SK-N-SH (cell line): Measurements from ENCODE around the gene CCDC122. TPM values are rescaled to one million over a fixed set of nuclear protein-coding genes. Genes with fewer than 3 reads are reported as not detected.

Experiments
- CTCF ChIA-PET: fragments of 300-600, 350-600 bp; formaldehyde crosslinking; extraction: SDS; loops from one replicate; lab custom pipeline; 2021; lab: Yijun Ruan, JAX
- POLR2A ChIA-PET: fragments of 350-600 bp; sonication (Branson Sonifier 250); formaldehyde crosslinking; extraction: SDS; loops from one replicate; lab custom pipeline; 2020; ENCODE audit warnings: antibody characterized with exemption, inconsistent platforms; lab: Yijun Ruan, JAX
- DNase-seq: peaks from one replicate; pipeline ENCODE4 v3.0.0; 2012
- H2AFZ ChIP-seq: fragments of 200-600 bp; sonication (generic); 2 replicates; pipeline ENCODE4 v1.8.1; 2016; ENCODE audit warnings: antibody characterized with exemption, mild to moderate bottlenecking, low read depth
- H3F3A ChIP-seq: fragments of 200-600 bp; sonication (generic); replicated peaks from 2 replicates; pipeline ENCODE3; 2016; ENCODE audit warnings: antibody characterized with exemption, mild to moderate bottlenecking; ENCODE audit not compliant: insufficient read depth
- H3K27ac ChIP-seq, 2 experiments: fragments of 200-500 bp in 1 of 2; fragments of 200-600 bp in 1 of 2; sonication (Bioruptor generic) in 1 of 2; sonication (generic), shearing (Covaris generic) in 1 of 2; 2 replicates each; pipeline versions ENCODE4 v1.5.1 to v1.6.1; 2014 to 2016; ENCODE audit warnings: low read depth in 2 of 2, inconsistent platforms in 1 of 2, low read length in 1 of 2, mild to moderate bottlenecking in 1 of 2, mixed read lengths in 1 of 2
- H3K27me3 ChIP-seq: fragments of 200-600 bp; sonication (generic), shearing (Covaris generic); 2 replicates; pipeline ENCODE4 v1.6.1; 2016; ENCODE audit warnings: mixed run types; ENCODE audit not compliant: insufficient read depth
- H3K36me3 ChIP-seq, 2 experiments: fragments of 200-500 bp in 1 of 2; fragments of 200-600 bp in 1 of 2; sonication (Bioruptor generic) in 1 of 2; sonication (generic) in 1 of 2; replicated peaks in 1 of 2; 2 replicates each; pipeline versions ENCODE3 to v1.5.1; 2014 to 2016; ENCODE audit warnings: low read length in 1 of 2, mild to moderate bottlenecking in 1 of 2; ENCODE audit not compliant: insufficient read depth in 2 of 2, control insufficient read depth in 1 of 2
- H3K4me1 ChIP-seq, 2 experiments: fragments of 200-500 bp in 1 of 2; fragments of 200-600 bp in 1 of 2; sonication (Bioruptor generic) in 1 of 2; sonication (generic), shearing (Covaris generic) in 1 of 2; 2 replicates each; pipeline versions ENCODE4 v1.5.1 to v1.6.1; 2014 to 2016; ENCODE audit warnings: low read depth in 1 of 2, low read length in 1 of 2, mixed run types in 1 of 2; ENCODE audit not compliant: insufficient read depth in 2 of 2, control insufficient read depth in 1 of 2
- H3K4me2 ChIP-seq: fragments of 200-600 bp; sonication (generic), shearing (Covaris generic); 2 replicates; pipeline ENCODE4 v1.6.1; 2017; ENCODE audit warnings: mixed run types
- H3K4me3 ChIP-seq, 2 experiments: fragments of 200-500 bp in 1 of 2; fragments of 200-600 bp in 1 of 2; sonication (Bioruptor generic) in 1 of 2; sonication (generic), shearing (Covaris generic) in 1 of 2; 2 replicates each; pipeline versions ENCODE4 v1.5.1 to v1.8.1; 2014 to 2016; ENCODE audit warnings: low read depth in 2 of 2, inconsistent platforms in 1 of 2, low read length in 1 of 2, mild to moderate bottlenecking in 1 of 2, mixed read lengths in 1 of 2, moderate library complexity in 1 of 2
- H3K79me2 ChIP-seq: fragments of 200-600 bp; sonication (generic); 2 replicates; pipeline ENCODE4 v1.8.1; 2017; ENCODE audit warnings: mild to moderate bottlenecking; ENCODE audit not compliant: insufficient read depth
- H3K9ac ChIP-seq: fragments of 200-600 bp; sonication (generic); 2 replicates; pipeline ENCODE4 v1.6.1; 2017; ENCODE audit warnings: mixed run types
- H3K9me2 ChIP-seq: fragments of 200-600 bp; sonication (generic); 2 replicates; pipeline ENCODE4 v1.6.1; 2017; ENCODE audit warnings: mixed run types
- H3K9me3 ChIP-seq: fragments of 200-600 bp; sonication (generic); 2 replicates; pipeline ENCODE4 v1.6.1; 2017; ENCODE audit warnings: mixed run types, mild to moderate bottlenecking, moderate library complexity
- H4K20me1 ChIP-seq: fragments of 200-600 bp; sonication (generic); 2 replicates; pipeline ENCODE4 v1.6.1; 2017; ENCODE audit warnings: mild to moderate bottlenecking, mixed run types; ENCODE audit not compliant: insufficient read depth
- CHD2 ChIP-seq: fragments of 150-350 bp; IDR thresholded peaks from 2 replicates; pipeline ENCODE4 v1.6.1; 2018; ENCODE audit warnings: low read length; ENCODE audit not compliant: partially characterized antibody
- EZH2phosphoT487 ChIP-seq: fragments of 200-600 bp; sonication (generic); IDR thresholded peaks from 2 replicates; pipeline ENCODE4 v1.6.1; 2017; ENCODE audit warnings: low read depth, mixed run types, mild to moderate bottlenecking, antibody characterized with exemption, moderate library complexity, borderline replicate concordance
- FOXJ3 ChIP-seq: sonication (generic); formaldehyde crosslinking; IDR thresholded peaks from 2 replicates; pipeline ENCODE4 v1.5.1; 2020; ENCODE audit warnings: mild to moderate bottlenecking, missing genetic modification reagents
- GATA2 ChIP-seq: sonication (generic); formaldehyde crosslinking; IDR thresholded peaks from 2 replicates; pipeline ENCODE4 v1.5.0; 2020; ENCODE audit warnings: mild to moderate bottlenecking, missing genetic modification reagents
- IRF3 ChIP-seq: fragments of 150-350 bp; IDR thresholded peaks from 2 replicates; pipeline ENCODE4 v1.6.1; 2016; ENCODE audit warnings: mild to moderate bottlenecking, low read depth, low read length
- MAX ChIP-seq: IDR thresholded peaks from 2 replicates; pipeline ENCODE4 v1.4.0; 2012; ENCODE audit warnings: low read depth
- NFIC ChIP-seq: IDR thresholded peaks from 2 replicates; pipeline ENCODE4 v1.4.0; 2012; ENCODE audit warnings: borderline replicate concordance
- NRF1 ChIP-seq: IDR thresholded peaks from 2 replicates; pipeline ENCODE4 v1.6.1; 2012; ENCODE audit warnings: low read depth, mild to moderate bottlenecking, low read length
- RCOR1 ChIP-seq: fragments of 150-350 bp; IDR thresholded peaks from 2 replicates; pipeline ENCODE4 v1.6.1; 2017; ENCODE audit warnings: antibody characterized with exemption, low read length
- RFX5 ChIP-seq: IDR thresholded peaks from 2 replicates; pipeline ENCODE4 v1.6.1; 2012; ENCODE audit warnings: mild to moderate bottlenecking, improper control_type of control experiment, low read length
- SMC3 ChIP-seq: IDR thresholded peaks from 2 replicates; pipeline ENCODE4 v1.6.1; 2012; ENCODE audit warnings: low read depth, low read length, improper control_type of control experiment
- TEAD4 ChIP-seq: IDR thresholded peaks from 2 replicates; pipeline ENCODE4 v1.4.0; 2012; ENCODE audit warnings: mild to moderate bottlenecking, borderline replicate concordance; ENCODE audit not compliant: insufficient read depth
- USF1 ChIP-seq: IDR thresholded peaks from 2 replicates; pipeline ENCODE4 v1.4.0; 2012; ENCODE audit warnings: low read depth, borderline replicate concordance
- YY1 ChIP-seq: IDR thresholded peaks from 2 replicates; pipeline ENCODE4 v1.4.0; 2012; ENCODE audit warnings: low read depth, mild to moderate bottlenecking
- ZBTB33 ChIP-seq: IDR thresholded peaks from 2 replicates; pipeline ENCODE4 v1.4.0; 2012; ENCODE audit warnings: low read depth, borderline replicate concordance
- WGBS: methylation state at CpG from one replicate; pipeline ENCODE4 v1.1.6; 2017; ENCODE audit warnings: low lambda C conversion rate; 5-methylcytosine and 5-hydroxymethylcytosine counted together
- polyA plus RNA-seq, 3 experiments: library from polyadenylated mRNA; depleted of rRNA; stranded (reverse); fragments of >200 nt; gene quantifications; 2 replicates each; pipeline ENCODE4 v1.2.3, GENCODE V29; 2012

CCDC122 gene
- polyA plus RNA-seq, 1 of the 3 experiments (the other 2 are of a cell fraction), result 1.4 TPM

GRCh38 chr13:43872181-43872580 lies 7.4 kb downstream of the CCDC122 start:
- DNase-seq, result no peak
- H3K9ac ChIP-seq, result no peak overlapping the region
- no peaks in the 10 kb centered on the region for H4K20me1 ChIP-seq
- H3K36me3 ChIP-seq, result peaks cover 45 to 51% of the 10 kb centered on the region in 2 experiments
- H3K4me2 ChIP-seq, result no peak overlapping the region
- CTCF ChIA-PET, result interaction anchor here (1.0 to 2.6 kb wide), 3 partner anchors 67 to 903 kb away, joined by 3 to 6 read pairs (median 5); no protein-coding TSS in a partner anchor
- no peaks in the 10 kb centered on the region for H3K27me3 ChIP-seq
- H3F3A ChIP-seq, result peaks cover 10% of the 10 kb centered on the region
- no peaks in the 10 kb centered on the region for H3K9me3 ChIP-seq
- POLR2A ChIA-PET, result no interaction called here
- no peaks in the 10 kb centered on the region for H3K4me1 ChIP-seq
- H3K27ac ChIP-seq, result no peak overlapping the region
- H3K4me3 ChIP-seq, result no peak overlapping the region
- TF ChIP-seq NRF1 (no peak), USF1 (no peak), EZH2phosphoT487 (no peak), ZBTB33 (no peak), MAX (no peak), IRF3 (no peak), SMC3 (no peak), CHD2 (no peak), GATA2 (CRISPR knock-in tag) (no peak), YY1 (no peak), FOXJ3 (CRISPR knock-in tag) (no peak), NFIC (no peak), RFX5 (no peak), RCOR1 (no peak), TEAD4 (no peak)
- H3K9me2 ChIP-seq, result no peaks in the 10 kb centered on the region
- no peaks in the 10 kb centered on the region for H3K79me2 ChIP-seq
- 96% methylated on average over 1 of the region's 1 CpG for WGBS
- H2AFZ ChIP-seq, result no peak overlapping the region
